ENCODE results near the gene GPR21. TPM values are rescaled to one million over a fixed set of nuclear protein-coding genes. Genes with fewer than 3 reads are reported as not detected.

Gene GPR21
- total and polyA plus RNA-seq, 2 of the 13 experiments (the other 11 are each of a cell fraction or from before 2014, with no cell fraction given) = 0.29 to 0.32 TPM

GRCh38 chr9:123073991-123074422, 40.5 kb downstream of the GPR21 start:
- ChIA-PET POLR2A (no interaction called here), CTCF (ENCODE audit: low intra/inter-chr PET ratio, low total read pairs) (no interaction called here)
- no peak for ATAC-seq
- H3K27ac ChIP-seq (ENCODE audit: extremely low read length, insufficient read depth, low read length) = no peak overlapping the region
- intact Hi-C loops (cut with micrococcal nuclease; ENCODE audit: unreplicated experiment) = no loop called here
- in situ Hi-C loops (cut with HindIII; ENCODE audit: extremely low pct_ligation_motif_present, low pct_unique_long_range_greater_than_20kb) = no loop called here
- H3K36me3 ChIP-seq (replicated peaks in 1 of 2; ENCODE audit: control insufficient read depth in 1 of 2, insufficient read depth in 2 of 2, low read length in 2 of 2) = peaks cover 2 to 50% of the 10 kb centered on the region in 2 experiments; a peak in 4 of 5 replicates
- H3K4me1 ChIP-seq (ENCODE audit: insufficient read depth, low read length) = no peaks in the 10 kb centered on the region
- no peaks in the 10 kb centered on the region for H3K9me3 ChIP-seq (ENCODE audit: low read length)
- no peaks in the 10 kb centered on the region for H3K27me3 ChIP-seq (ENCODE audit: control insufficient read depth in 1 of 2, insufficient read depth in 2 of 2, low read length in 2 of 2)
- no peaks in the 10 kb centered on the region for H3K79me2 ChIP-seq (ENCODE audit: insufficient read depth, low read length)
- TF ChIP-seq ASH2L (IDR thresholded peaks at IDR 0.05; ENCODE audit: insufficient read length, low read depth, low read length) = no peak
- no peak for TF ChIP-seq GABPB1 (CRISPR knock-in tag; IDR thresholded peaks at IDR 0.05)
- no peak for TF ChIP-seq PHB2 (IDR thresholded peaks at IDR 0.05; ENCODE audit: partially characterized antibody)
- no peak for TF ChIP-seq ATF4 (CRISPR knock-in tag; IDR thresholded peaks at IDR 0.05)
- no peak for TF ChIP-seq TFAP4 (IDR thresholded peaks at IDR 0.05; ENCODE audit: borderline replicate concordance, low read depth)
- no peak for TF ChIP-seq ZNF205 (CRISPR knock-in tag; IDR thresholded peaks at IDR 0.05)
- TF ChIP-seq ZNF232 (CRISPR knock-in tag; IDR thresholded peaks at IDR 0.05; ENCODE audit: borderline replicate concordance) = no peak
- TF ChIP-seq RORA (CRISPR knock-in tag; IDR thresholded peaks at IDR 0.05) = no peak
- no peak for TF ChIP-seq BORCS8-MEF2B (CRISPR knock-in tag; IDR thresholded peaks at IDR 0.05)
- no peak for TF ChIP-seq GZF1 (CRISPR knock-in tag; IDR thresholded peaks at IDR 0.05)
- TF ChIP-seq ARNT2 (CRISPR knock-in tag; IDR thresholded peaks at IDR 0.05; ENCODE audit: low read depth) = no peak
- TF ChIP-seq ZNF512 (CRISPR knock-in tag; IDR thresholded peaks at IDR 0.05) = no peak
- TF ChIP-seq ZNF441 (CRISPR knock-in tag; IDR thresholded peaks at IDR 0.05; ENCODE audit: borderline replicate concordance) = no peak
- no peak for DNase-seq (ENCODE audit: low spot score)
- no TSS peak for BruUV-seq (replicated peaks)
- 100% methylated on average over 1 of the region's 1 CpG for WGBS (ENCODE audit: low lambda C conversion rate)
- H4K20me1 ChIP-seq (ENCODE audit: insufficient read depth, low read length) = no peaks in the 10 kb centered on the region
- H3K4me3 ChIP-seq (replicated peaks in 1 of 3; ENCODE audit: insufficient read depth in 1 of 3, low read depth in 2 of 3, low read length in 3 of 3) = no peak overlapping the region
- no peak for FAIRE-seq
- no peak overlapping the region for H3K9ac ChIP-seq (ENCODE audit: insufficient read depth, low read depth, low read length)
- H2AFZ ChIP-seq (ENCODE audit: low read length) = no peak overlapping the region
- no peak overlapping the region for H3K4me2 ChIP-seq (ENCODE audit: low read depth, low read length)
